ENCODE results near the gene HTRA3. TPM values are rescaled to one million over a fixed set of nuclear protein-coding genes. Genes with fewer than 3 reads are reported as not detected.

The HTRA3 gene
- total RNA-seq, 1 experiment from 2014 or later, result 0.16 TPM

DNA sequence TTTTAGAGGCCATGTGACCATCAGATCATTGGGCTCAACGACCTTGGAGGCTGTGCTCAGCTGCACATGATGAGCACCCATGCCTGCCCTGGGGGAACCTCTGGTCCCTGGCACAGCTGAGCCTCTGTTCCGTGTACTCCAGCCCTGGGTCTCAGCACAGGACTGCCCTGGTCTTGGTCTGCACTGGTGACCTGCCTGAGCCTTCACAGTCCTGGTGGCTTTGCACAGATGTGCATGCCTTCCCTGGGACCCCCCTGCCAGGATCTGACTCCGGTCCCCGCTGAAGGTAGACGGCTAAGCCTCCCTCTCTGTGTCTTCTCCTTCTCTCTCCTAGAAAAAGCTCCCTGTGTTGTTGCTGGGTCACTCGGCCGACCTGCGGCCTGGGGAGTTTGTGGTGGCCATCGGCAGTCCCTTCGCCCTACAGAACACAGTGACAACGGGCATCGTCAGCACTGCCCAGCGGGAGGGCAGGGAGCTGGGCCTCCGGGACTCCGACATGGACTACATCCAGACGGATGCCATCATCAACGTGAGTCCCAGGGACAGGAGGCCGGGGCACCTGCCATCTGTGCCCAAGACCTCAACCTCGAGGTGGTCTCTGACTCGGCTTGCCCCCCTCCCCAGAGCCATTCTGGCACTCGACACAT is 21.6 kb downstream of the HTRA3 start:
- DNase-seq (ENCODE audit: low read depth), result no peak

DNA sequence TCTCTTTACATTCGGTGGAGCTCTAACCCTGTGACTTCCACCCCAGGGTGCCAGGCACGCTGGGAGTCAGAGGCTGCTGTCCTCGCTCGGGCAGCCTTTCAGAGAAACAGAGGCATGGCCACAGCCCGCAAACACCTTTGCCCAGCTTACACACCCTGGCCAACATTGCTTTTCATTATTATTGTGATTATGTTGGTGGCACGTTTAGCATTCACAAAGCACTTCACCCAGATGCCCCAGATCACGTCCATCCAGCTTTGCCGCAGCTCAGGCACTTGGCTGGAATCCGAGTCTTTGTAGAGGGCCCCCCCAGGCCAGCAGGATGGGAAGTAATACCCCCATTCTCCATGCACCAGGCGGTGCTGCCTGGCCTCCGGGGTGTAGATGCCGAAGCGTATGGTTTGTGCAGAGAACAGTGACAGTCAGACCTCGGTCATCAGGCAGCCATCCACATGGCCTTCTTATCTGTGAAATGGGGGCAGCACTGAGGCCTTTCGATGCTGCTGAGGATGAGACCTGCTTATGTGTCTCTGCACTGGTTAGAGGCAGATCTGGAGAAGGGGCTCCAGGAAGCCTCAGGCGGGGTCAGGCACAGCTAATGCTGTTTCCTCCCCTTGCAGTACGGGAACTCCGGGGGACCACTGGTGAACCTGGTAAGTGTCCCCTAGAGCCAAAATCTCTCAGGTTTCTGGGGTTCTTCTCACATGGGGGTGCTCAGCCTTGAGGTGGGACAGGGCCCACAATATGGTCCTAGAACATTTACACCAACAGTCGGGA is 22.3 kb downstream of the HTRA3 start:
- no peak for DNase-seq (ENCODE audit: low read depth)

DNA sequence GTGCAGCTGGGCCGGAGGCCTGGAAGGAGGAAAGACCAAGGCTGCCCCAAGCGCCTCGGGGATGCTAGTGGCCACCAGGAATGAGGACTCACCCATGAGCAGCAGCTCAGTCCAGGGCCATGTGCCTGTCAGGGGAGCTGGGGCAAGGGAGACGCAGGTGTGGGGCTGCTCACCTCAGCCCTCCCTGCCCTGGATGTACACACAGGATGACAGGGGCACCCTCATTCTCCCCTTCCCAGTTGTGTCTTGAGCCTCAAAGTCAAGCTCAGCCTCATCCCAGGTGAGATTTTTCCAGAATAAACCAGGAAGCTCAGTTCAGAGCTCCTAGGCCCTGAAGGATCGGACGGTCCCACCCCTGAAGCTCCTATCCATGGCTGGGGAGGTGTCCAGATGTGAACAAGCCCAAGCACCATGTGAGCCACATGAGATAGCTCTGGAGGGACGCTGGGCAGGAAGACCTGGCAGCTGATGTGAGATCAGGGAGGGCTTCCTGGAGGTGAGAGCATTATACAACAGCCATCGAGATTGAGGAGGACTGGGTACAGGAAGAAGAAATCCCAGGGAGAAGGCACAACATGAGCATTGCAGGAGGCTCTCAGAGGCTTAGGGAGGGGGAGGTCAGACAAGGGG is 23.0 kb downstream of the HTRA3 start:
- DNase-seq (ENCODE audit: low read depth), result no peak

DNA sequence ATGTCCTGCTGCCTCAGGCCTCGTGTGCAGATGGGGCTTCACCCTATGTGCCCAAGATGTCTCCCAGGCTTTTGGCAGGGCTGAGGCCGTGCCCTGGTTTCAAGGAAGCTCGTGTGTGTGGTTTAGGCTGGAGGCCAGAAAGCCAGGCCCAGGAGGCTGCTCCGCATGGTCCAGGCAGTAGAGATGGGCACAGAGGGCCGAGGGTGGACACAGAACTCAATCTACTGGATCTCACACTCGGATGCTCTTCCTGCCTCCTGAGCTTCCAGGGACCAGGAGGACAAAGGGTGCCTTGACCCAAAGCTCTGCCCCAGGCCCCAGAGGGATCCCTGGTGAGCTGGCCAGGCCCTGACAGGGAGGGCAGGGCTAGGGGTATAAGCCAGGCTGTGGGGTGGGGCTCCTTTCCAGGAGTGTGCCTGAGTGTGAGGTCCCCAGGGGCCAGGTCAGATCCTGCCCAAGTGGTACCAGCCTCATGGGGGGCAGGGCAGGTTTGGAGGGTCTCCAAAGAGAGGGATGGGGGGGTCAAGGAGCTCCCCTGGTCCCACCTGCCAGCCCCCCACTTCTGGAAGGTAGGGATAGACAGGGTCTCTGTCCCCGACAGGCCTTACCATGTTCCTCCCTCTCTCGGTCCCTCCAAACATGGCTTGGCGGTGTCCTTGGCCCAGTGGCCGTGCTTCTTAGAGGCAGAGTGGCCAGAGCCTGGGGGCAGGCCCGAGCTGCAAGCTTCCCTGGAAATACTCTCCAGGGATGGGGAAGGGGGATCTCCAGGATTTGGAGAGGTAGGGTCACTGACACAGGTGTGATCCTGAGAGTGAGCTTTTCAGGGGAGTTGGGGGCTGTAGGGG is 23.8 kb downstream of the HTRA3 start:
- DNase-seq (ENCODE audit: low read depth), result no peak

DNA sequence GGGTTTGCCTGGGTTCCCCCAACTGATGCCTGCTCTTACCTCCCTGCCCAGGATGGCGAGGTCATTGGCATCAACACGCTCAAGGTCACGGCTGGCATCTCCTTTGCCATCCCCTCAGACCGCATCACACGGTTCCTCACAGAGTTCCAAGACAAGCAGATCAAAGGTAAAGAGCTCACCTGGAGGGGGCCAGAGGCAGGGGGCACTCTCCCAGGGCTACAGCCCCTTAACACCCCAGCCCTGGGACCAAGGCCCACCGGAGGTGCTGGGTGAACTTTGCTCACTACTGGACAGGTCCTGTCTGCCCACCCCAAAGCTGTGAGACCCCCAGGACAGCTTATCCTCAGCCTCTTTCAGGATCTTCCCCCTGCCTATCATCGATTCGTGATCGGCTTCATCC is 24.5 kb downstream of the HTRA3 start:
- DNase-seq (ENCODE audit: low read depth), result no peak

DNA sequence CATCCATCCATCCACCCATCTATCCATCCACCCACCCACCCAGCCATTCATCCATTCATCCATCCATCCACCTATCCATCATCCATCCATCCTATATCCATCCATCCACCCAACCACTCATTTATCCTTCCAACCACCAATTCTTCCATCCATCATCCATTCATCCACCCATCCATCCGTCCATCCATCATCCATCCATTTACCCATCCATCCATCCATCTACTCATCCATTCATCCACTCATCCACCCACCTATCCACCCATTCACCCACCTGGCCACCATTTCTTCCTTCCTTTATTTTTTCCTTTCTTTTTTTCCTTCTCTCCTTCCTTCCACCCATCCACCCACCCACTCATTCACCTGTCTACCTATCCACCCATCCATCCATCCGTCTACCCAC is 25.2 kb downstream of the HTRA3 start:
- no peak for DNase-seq (ENCODE audit: low read depth)

DNA sequence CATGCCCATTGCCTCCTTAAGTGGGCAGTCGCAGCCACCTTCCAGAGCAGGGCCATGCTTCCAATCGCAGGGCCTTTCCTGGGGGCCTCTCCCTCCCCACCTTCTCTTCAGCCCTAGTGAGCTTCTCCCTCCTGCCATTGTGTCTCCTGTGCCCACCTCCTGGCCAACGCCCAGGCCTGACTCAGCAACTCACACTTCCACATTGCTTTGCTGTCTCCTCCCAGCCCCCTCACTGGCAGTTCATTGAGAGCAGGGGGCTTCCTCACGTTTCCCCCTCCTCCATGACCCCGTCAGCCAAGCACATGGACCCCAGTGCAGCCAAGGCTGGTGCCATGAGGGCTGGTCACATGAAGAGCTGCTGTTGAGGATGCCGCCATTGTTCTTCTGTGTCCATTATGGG is 25.9 kb downstream of the HTRA3 start:
- no peak for DNase-seq (ENCODE audit: low read depth)

DNA sequence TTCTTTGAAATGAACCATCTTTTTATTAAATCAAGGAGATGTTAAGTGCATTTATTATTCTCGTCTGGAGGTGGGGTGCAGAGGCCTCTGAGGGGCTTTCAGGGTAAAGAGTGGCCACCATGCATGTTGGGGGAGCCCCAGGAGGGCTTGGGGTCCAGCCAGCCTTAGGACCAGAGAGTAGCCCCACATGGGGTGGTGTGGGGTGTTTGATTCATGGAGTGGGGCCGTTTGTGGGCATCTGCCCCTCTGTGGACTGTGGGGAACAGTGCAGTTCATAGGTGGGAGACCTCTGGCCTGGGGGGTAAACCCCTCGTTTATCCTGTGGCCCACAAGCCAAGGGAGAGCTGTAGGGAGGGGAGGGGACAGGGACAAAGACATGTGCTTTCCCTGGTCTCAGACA is 26.9 kb downstream of the HTRA3 start:
- no peak for DNase-seq (ENCODE audit: low read depth)

DNA sequence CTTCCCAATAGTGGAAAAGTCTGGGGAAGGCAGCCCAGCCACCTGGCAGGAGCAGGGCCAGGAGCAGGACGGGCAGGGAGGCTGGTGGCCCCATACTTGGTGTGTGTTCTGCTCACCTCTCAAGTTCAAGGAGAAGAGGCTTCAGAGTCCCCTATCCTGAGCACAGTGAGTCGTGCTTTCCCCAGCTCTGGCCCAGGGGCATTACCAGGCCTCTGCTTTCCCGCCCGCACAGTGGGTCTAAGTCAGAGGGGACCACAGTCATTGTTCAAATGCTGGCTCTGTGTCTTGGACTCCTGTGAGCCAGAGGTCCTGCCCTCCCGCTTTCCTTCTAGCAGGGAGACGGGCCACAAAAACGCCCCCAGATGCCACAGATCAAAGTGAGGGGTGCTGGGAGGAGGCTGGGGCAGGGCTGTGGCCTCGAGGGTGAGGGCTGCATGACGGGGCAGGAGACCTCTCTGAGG is 27.6 kb downstream of the HTRA3 start:
- no peak for DNase-seq (ENCODE audit: low read depth)

DNA sequence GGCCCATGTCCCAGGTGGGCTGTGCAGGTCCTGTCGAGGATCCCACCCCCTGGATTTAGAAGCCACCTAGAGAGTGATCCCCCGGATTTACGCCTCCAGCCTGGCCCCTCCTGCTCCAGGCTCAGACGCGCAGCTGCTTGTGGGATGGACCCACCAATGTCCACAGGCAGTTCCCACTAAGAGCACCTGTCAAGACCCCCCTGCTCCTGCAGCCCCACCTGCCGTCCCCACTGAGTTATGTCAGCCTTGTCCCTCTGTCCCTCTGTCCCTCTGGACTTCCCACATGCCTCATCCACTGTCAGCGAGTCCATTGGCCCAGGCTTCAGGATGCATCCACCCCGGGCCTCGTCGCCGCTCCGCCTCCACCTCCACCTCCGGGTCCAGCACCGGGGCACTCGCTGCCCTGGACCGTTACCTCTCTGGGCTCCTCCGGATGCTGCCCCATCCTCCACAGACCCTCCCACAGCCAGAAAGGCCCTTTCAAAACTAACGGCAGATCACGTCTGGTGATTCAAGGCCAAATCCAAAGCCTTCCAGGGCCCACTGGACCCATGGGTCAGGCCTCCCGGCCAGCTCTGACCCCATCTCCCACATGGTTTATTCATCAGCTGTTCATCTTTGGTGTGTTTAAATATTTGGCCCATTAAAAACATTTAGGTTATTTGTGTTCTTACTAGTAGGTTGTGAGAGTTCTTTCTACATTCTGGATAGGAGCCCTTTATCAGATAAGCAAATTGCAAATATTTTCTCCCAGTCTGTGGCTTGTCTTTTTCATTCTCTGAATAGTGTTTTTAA is 28.3 kb downstream of the HTRA3 start:
- no peak for DNase-seq (ENCODE audit: low read depth)

DNA sequence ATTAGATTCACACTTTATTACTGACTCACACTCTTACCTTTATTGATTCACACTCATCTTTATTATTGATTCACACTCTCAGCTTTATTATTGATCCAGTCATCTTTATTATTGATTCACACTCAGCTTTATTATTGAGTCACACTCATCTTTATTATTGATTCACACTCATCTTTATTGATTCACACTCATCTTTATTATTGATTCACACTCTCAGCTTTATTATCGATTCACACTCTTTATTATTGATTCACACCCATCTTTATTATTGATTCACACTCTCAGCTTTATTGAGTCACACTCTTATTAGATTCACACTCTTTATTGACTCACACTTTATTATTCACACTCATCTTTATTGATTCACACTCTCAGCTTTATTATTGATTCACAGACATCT is 31.3 kb downstream of the HTRA3 start:
- DNase-seq (ENCODE audit: low read depth), result no peak

DNA sequence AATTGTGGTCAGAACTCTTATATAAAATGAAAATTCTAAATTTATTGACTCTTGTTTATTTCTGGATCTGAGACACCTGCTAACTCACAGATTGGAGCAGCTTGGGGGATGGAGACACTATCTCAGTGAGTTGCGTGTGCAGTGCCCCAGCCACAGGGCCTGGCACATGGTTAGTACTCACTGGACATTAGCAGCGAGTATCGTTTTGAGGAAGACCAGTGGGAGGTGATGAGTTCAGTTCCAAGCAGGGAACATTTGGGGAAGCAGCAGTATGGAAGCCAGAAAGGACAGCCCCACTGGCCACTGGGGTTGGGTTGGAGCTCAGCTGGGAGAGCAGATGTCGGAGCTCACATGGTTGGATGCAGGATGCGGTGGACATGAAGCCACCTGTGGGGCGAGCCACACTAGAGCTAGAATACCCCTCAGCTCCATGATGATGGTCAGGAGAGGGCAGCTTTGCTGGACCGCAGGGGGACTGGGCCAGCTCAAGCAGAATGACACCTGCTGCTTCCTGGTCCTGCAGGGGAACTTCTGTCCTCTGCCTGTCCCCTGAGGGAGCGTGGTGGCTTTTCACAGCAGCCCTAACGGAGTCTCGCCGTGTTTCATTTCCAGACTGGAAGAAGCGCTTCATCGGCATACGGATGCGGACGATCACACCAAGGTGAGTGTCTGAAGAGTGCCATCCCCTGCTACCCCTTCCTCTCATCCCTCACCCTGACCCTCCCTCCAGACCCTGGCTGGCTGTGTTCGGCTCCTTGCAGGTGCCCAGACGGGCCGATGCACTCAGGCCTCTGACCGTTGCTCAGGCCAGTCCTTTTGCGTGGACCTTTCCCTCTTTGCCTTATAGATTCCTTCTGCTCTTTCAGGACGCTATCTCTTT is 32.5 kb downstream of the HTRA3 start:
- DNase-seq (ENCODE audit: low read depth), result no peak

DNA sequence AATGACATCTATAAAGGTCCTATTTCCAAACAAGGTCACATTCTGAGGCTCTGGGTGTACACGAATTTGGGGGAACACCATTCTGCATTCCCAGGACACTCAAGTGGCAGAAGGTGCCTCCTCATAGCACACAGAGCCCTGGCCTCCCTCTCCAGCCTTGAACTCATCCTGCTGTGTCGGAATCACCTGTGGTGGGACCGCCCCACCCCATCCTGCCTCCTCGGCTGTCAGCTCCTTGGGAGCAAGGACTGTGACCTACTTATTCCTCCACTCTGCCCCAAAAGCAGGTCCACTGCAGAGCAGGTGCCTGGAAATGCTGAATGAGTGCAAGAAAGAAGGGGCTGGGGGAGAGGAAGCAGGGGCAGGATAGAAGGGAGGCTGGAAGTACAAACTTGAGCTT is 33.5 kb downstream of the HTRA3 start:
- DNase-seq (ENCODE audit: low read depth), result no peak

DNA sequence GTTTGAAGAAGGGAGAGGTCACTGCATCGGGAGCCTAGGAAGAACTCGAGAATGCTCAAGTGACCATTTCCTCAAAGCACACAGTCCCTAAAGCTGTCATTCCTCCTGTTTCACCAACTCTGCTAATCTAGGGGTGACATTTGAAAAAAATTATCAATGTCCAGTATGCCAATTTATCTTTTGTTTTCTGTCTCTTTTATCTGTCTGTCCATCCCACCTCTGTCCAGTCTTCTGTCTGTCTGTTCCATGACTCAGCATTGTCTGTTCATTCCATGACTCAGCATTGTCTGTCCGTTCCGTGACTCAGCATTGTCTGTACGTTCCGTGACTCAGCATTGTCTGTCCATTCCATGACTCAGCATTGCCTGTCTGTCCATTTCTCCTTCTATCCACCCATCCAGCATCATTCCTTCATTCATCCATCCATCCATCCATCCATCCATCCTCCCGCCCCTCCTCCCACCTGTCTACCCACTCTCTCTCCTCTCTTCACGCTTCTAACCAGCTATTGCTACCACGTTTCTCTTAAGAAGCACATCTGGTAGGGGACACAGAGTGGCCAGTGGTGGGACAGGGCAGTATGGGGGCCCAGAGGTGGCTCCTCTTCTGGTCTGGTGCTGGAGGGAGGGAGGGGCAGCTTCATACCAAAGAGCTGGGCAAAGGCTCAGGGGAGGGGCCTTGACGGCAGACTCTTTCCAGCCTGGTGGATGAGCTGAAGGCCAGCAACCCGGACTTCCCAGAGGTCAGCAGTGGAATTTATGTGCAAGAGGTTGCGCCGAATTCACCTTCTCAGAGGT is 34.1 kb downstream of the HTRA3 start:
- DNase-seq (ENCODE audit: low read depth), result peak; percentile 77

DNA sequence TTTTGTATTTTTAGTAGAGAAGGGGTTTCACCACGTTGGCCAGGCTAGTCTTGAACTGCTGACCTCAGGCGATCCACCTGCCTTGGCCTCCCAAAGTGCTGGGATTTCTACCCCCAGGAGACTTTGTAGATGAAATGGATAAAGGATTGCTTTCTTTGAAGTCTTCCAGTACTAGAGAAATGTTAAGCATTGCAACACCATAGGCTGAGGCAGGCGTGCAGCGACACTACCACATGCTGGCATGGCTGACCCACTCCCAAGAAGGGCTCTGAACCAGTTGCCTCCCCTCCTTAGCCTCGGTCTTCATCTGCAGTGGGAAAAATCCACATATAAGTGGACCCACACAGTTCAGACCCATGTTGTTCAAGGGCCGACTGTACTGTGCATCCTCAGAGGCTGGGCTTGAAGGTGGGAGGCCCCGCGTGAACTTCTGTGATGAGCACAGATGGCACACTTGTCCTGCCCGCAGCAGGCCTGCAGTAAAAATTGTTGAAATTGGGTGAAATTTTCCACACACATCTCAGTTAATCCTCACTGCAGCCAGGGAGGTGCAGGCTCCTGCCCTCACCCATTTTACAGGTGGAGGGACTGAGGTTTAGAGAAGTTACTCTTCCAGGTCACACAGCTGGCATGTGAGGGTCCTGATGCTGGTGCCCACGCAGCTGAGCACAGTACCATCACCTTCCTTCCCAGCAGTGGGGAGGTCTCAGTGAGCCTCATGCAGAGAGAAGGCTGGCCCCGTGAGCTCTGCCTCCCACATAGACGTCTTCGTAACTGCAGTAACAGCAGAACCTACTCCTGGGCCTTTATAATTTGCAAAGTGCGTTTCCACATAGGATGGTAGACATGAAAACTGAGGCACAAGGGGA is 35.5 kb downstream of the HTRA3 start:
- no peak for DNase-seq (ENCODE audit: low read depth)

DNA sequence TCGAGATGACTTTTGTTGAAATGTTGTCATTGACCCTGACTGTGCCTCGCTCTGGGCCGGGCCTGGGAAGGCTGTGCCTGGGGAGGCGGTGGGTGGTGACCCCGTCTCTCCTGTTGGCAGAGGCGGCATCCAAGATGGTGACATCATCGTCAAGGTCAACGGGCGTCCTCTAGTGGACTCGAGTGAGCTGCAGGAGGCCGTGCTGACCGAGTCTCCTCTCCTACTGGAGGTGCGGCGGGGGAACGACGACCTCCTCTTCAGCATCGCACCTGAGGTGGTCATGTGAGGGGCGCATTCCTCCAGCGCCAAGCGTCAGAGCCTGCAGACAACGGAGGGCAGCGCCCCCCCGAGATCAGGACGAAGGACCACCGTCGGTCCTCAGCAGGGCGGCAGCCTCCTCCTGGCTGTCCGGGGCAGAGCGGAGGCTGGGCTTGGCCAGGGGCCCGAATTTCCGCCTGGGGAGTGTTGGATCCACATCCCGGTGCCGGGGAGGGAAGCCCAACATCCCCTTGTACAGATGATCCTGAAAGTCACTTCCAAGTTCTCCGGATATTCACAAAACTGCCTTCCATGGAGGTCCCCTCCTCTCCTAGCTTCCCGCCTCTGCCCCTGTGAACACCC is 36.4 kb downstream of the HTRA3 start:
- no peak for DNase-seq (ENCODE audit: low read depth)

DNA sequence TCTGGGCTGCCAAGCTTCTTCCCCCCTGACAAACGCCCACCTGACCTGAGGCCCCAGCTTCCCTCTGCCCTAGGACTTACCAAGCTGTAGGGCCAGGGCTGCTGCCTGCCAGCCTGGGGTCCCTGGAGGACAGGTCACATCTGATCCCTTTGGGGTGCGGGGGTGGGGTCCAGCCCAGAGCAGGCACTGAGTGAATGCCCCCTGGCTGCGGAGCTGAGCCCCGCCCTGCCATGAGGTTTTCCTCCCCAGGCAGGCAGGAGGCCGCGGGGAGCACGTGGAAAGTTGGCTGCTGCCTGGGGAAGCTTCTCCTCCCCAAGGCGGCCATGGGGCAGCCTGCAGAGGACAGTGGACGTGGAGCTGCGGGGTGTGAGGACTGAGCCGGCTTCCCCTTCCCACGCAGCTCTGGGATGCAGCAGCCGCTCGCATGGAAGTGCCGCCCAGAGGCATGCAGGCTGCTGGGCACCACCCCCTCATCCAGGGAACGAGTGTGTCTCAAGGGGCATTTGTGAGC is 37.0 kb downstream of the HTRA3 start:
- no peak for DNase-seq (ENCODE audit: low read depth)
